Measurements from ENCODE around the gene CCDC137.

- no peak for TF ChIP-seq CTCF (conservative IDR thresholded peaks at IDR 0.05 in 1 of 2, IDR thresholded peaks at IDR 0.05 in 1 of 2; ENCODE audit: extremely low read depth in 1 of 2, insufficient read depth in 1 of 2, low read depth in 1 of 2, low read length in 2 of 2)
- no peak for TF ChIP-seq EZH2 (IDR thresholded peaks at IDR 0.05; ENCODE audit: borderline replicate concordance, low read length)
These were observed 28.3 kb downstream of the CCDC137 start for GRCh38 chr17:81694810-81695209.

All from mammary epithelial cell (primary cell).